HepG2 (cell line): Measurements from ENCODE around the gene TTC28. TPM values are rescaled to one million over a fixed set of nuclear protein-coding genes. Genes with fewer than 3 reads are reported as not detected.

Source experiments
- ATAC-seq: fragments of 200-7000 bp; cut with Tn5 transposase; 3 replicates; pipeline ENCODE4 v1.9.1; 2020; ENCODE audit warnings: mild to moderate bottlenecking, moderate library complexity
- BruUV-seq: library from RNA; stranded (reverse); fragments of 400-500 nt; replicated peaks from 2 replicates; lab custom pipeline; 2021; lab: Mats Ljungman, UMichigan
- CTCF ChIA-PET: fragments of 300-600 bp; formaldehyde crosslinking; extraction: SDS; loops from one replicate; lab custom pipeline; 2021; ENCODE audit warnings: low total read pairs, inconsistent platforms, low intra/inter-chr PET ratio; lab: Yijun Ruan, JAX
- POLR2A ChIA-PET: fragments of 350-600 bp; sonication (Branson Sonifier 250); formaldehyde crosslinking; loops from one replicate; lab custom pipeline; 2020; ENCODE audit warnings: antibody characterized with exemption, inconsistent platforms; lab: Yijun Ruan, JAX
- DNase-seq: peaks from one replicate; pipeline ENCODE4 v3.0.0-alpha.2; 2015; ENCODE audit warnings: low spot score
- FAIRE-seq: peaks from 3 replicates; lab custom pipeline; 2011; peaks lifted over from hg19 to GRCh38; lab: Jason Lieb, UNC
- H2AFZ ChIP-seq: one replicate; pipeline ENCODE4 v1.6.1; 2011; ENCODE audit warnings: low read length, inconsistent platforms
- H3K27ac ChIP-seq: fragments of 300-600 bp; 3 replicates; pipeline ENCODE4 v1.8.0; 2011; ENCODE audit warnings: mixed run types, mild to moderate bottlenecking, mixed read lengths, low read length, inconsistent platforms; ENCODE audit not compliant: insufficient read depth; ENCODE audit errors: extremely low read length
- H3K27me3 ChIP-seq, 2 experiments: fragments of 200-600 bp in 1 of 2; 2 replicates in 1 of 2; 3 replicates in 1 of 2; pipeline versions ENCODE4 v1.6.0 to v1.8.0; 2011; ENCODE audit warnings: low read length in 2 of 2, mild to moderate bottlenecking in 2 of 2, moderate library complexity in 2 of 2, inconsistent platforms in 1 of 2; ENCODE audit not compliant: insufficient read depth in 2 of 2, control insufficient read depth in 1 of 2
- H3K36me3 ChIP-seq, 2 experiments: fragments of 200-600 bp in 1 of 2; replicated peaks in 1 of 2; 2 replicates in 1 of 2; 3 replicates in 1 of 2; pipeline versions ENCODE4 v1.5.1 to v1.8.0; 2011; ENCODE audit warnings: low read length in 2 of 2, inconsistent platforms in 1 of 2; ENCODE audit not compliant: insufficient read depth in 2 of 2, control insufficient read depth in 1 of 2
- H3K4me1 ChIP-seq: 2 replicates; pipeline ENCODE4 v1.5.1; 2012; ENCODE audit warnings: low read length, inconsistent platforms; ENCODE audit not compliant: insufficient read depth
- H3K4me2 ChIP-seq: 2 replicates; pipeline ENCODE4 v1.6.0; 2011; ENCODE audit warnings: low read depth, low read length, inconsistent platforms
- H3K4me3 ChIP-seq, 3 experiments: fragments of 200-600 bp in 1 of 3; sonication (generic), shearing (Covaris generic) in 1 of 3; replicated peaks in 1 of 3; 2 replicates each; pipeline ENCODE4 v1.5.1; 2011 to 2016; ENCODE audit warnings: low read length in 3 of 3, inconsistent platforms in 2 of 3, low read depth in 2 of 3, mild to moderate bottlenecking in 2 of 3, control low read depth in 1 of 3, mixed read lengths in 1 of 3; ENCODE audit not compliant: insufficient read depth in 1 of 3
- H3K79me2 ChIP-seq: one replicate; pipeline ENCODE4 v1.6.1; 2011; ENCODE audit warnings: low read length, inconsistent platforms; ENCODE audit not compliant: insufficient read depth
- H3K9ac ChIP-seq: 2 replicates; pipeline ENCODE4 v1.6.0; 2011; ENCODE audit warnings: mild to moderate bottlenecking, low read depth, low read length, inconsistent platforms; ENCODE audit not compliant: insufficient read depth
- H3K9me3 ChIP-seq: 2 replicates; pipeline ENCODE4 v1.5.1; 2012; ENCODE audit warnings: mild to moderate bottlenecking, low read length
- H4K20me1 ChIP-seq: 2 replicates; pipeline ENCODE4 v1.6.0; 2011; ENCODE audit warnings: inconsistent platforms, mild to moderate bottlenecking, low read length, moderate library complexity; ENCODE audit not compliant: insufficient read depth
- CSRNP1 ChIP-seq: sonication (generic); formaldehyde crosslinking; IDR thresholded peaks from 2 replicates; pipeline ENCODE4 v1.8.1; 2023; ENCODE audit warnings: mild to moderate bottlenecking, missing genetic modification reagents
- ETV5 ChIP-seq: IDR thresholded peaks from 2 replicates; pipeline ENCODE4 v1.6.1; 2018; ENCODE audit warnings: missing biosample characterization, missing genetic modification reagents, inconsistent platforms, borderline replicate concordance
- GABPA ChIP-seq, 2 experiments: IDR thresholded peaks; 2 replicates each; pipeline ENCODE4 v1.6.1; 2011 to 2016; ENCODE audit warnings: low read depth in 2 of 2, low read length in 1 of 2, missing biosample characterization in 1 of 2, missing genetic modification characterization in 1 of 2
- RFX1 ChIP-seq: fragments of 450-650 bp; IDR thresholded peaks from 2 replicates; pipeline ENCODE4 v1.6.1; 2017
- ZNF121 ChIP-seq: sonication (generic); formaldehyde crosslinking; IDR thresholded peaks from 2 replicates; pipeline ENCODE4 v1.5.0; 2020; ENCODE audit warnings: mild to moderate bottlenecking, missing genetic modification reagents
- ZNF788 ChIP-seq: sonication (generic); formaldehyde crosslinking; IDR thresholded peaks from 2 replicates; pipeline ENCODE4 v1.5.0; 2020; ENCODE audit warnings: mild to moderate bottlenecking, missing genetic modification reagents, borderline replicate concordance
- ZNF839 ChIP-seq: sonication (generic); formaldehyde crosslinking; IDR thresholded peaks from 2 replicates; pipeline ENCODE4 v1.4.0; 2020; ENCODE audit warnings: missing genetic modification reagents, mild to moderate bottlenecking, borderline replicate concordance
- WGBS: methylation state at CpG from one replicate; pipeline ENCODE4 v1.1.6; 2017; ENCODE audit warnings: low lambda C conversion rate; 5-methylcytosine and 5-hydroxymethylcytosine counted together
- in situ Hi-C: cut with HindIII; loops from 2 replicates; pipeline ENCODE4 v1.10.0; 2017; ENCODE audit warnings: low pct_unique_long_range_greater_than_20kb; ENCODE audit not compliant: extremely low pct_ligation_motif_present
- intact Hi-C: fragments of 100-400 bp; cut with micrococcal nuclease; formaldehyde crosslinking; loops from one replicate; pipeline ENCODE4 v1.10.0; 2022; ENCODE audit not compliant: unreplicated experiment
- polyA plus RNA-seq, 8 experiments: library from polyadenylated mRNA; depleted of rRNA in 3 of 8; stranded (reverse) in 7 of 8; unstranded in 1 of 8; fragments of >200 nt; fragmentation: Illumina TruSeq in 4 of 8; extraction: Trizol in 4 of 8; gene quantifications; 2 replicates each; pipeline versions ENCODE4 v1.2.1 to v1.2.3, GENCODE V29; 2011 to 2016; ENCODE audit warnings: low read depth in 4 of 8, missing spikeins in 1 of 8, mixed read lengths in 1 of 8; ENCODE audit not compliant: insufficient read depth in 1 of 8
- total RNA-seq, 5 experiments: library from RNA; depleted of rRNA; stranded (reverse); fragments of >200 nt; fragmentation: Illumina TruSeq; extraction: Trizol; gene quantifications; 2 replicates each; pipeline ENCODE4 v1.2.3, GENCODE V29; 2016; ENCODE audit warnings: low read depth in 1 of 5

The TTC28 gene
- total and polyA plus RNA-seq, 2 of the 13 experiments (the other 11 are each of a cell fraction or from before 2014, with no cell fraction given): 4.2 to 13.1 TPM

DNA sequence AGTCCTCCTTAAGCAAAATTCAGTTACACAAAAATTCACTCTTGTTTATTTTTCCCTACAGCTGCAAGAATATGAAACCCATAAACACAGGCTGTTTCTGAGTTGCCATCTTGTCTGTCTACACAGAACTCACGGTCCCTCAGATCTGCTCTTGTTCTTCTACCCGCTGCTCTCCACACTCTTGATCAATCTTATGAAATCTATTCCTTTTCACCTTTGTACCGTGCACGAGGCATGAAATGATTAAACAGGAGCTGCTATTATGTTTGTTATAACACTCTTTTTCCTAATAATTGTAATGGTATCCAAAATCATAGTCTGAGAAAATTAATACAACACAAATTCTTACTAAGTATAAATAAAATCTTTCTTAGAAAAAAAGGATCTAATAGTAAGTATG is 494.5 kb downstream of the TTC28 start:
- in situ Hi-C loops: no loop called here
- POLR2A ChIA-PET: no interaction called here
- H3K27me3 ChIP-seq: no peaks in the 10 kb centered on the region
- WGBS: 90% methylated on average over 4 of the region's 4 CpGs
- no peak overlapping the region for H3K4me3 ChIP-seq
- no peak overlapping the region for H3K4me2 ChIP-seq
- FAIRE-seq (no peak), ATAC-seq (no peak), DNase-seq (no peak)
- no peaks in the 10 kb centered on the region for H3K36me3 ChIP-seq
- TF ChIP-seq CSRNP1 (no peak), ZNF788 (CRISPR knock-in tag) (no peak)
- H3K27ac ChIP-seq: no peak overlapping the region
- H2AFZ ChIP-seq: no peak overlapping the region
- no TSS peak for BruUV-seq
- H3K9me3 ChIP-seq: no peaks in the 10 kb centered on the region
- H3K4me1 ChIP-seq: no peaks in the 10 kb centered on the region
- intact Hi-C loops: no loop called here
- CTCF ChIA-PET: no interaction called here
- H3K79me2 ChIP-seq: no peaks in the 10 kb centered on the region
- no peaks in the 10 kb centered on the region for H4K20me1 ChIP-seq
- H3K9ac ChIP-seq: no peak overlapping the region

GRCh38 chr22:28183078-28183860 is 496.4 kb downstream of the TTC28 start:
- ATAC-seq: no peak
- in situ Hi-C loops: no loop called here
- ChIA-PET POLR2A (no interaction called here), CTCF (no interaction called here)
- no peaks in the 10 kb centered on the region for H3K36me3 ChIP-seq
- DNase-seq: no peak
- H3K27me3 ChIP-seq: no peaks in the 10 kb centered on the region
- H3K27ac ChIP-seq: no peak overlapping the region
- H3K4me3 ChIP-seq: no peak overlapping the region
- H3K9ac ChIP-seq: no peak overlapping the region
- H4K20me1 ChIP-seq: no peaks in the 10 kb centered on the region
- no peaks in the 10 kb centered on the region for H3K4me1 ChIP-seq
- 95% methylated on average over 4 of the region's 4 CpGs for WGBS
- no peak overlapping the region for H3K4me2 ChIP-seq
- no peak for TF ChIP-seq GABPA (IDR thresholded peaks at IDR 0.05; ENCODE audit: low read depth, low read length)
- TF ChIP-seq GABPA (CRISPR knock-in tag; IDR thresholded peaks at IDR 0.05; ENCODE audit: low read depth): no peak
- TF ChIP-seq ETV5 (CRISPR knock-in tag): no peak
- TF ChIP-seq ZNF121 (CRISPR knock-in tag): 0 out of 2 replicates have a peak, but pooled peaks have one; percentile 29
- TF ChIP-seq ZNF839 (CRISPR knock-in tag): no peak
- TF ChIP-seq RFX1: no peak
- FAIRE-seq: no peak
- H2AFZ ChIP-seq: no peak overlapping the region
- H3K79me2 ChIP-seq: no peaks in the 10 kb centered on the region
- intact Hi-C loops: no loop called here
- no peaks in the 10 kb centered on the region for H3K9me3 ChIP-seq
- no TSS peak for BruUV-seq
